Type B pancreatic cell (in vitro differentiated cells): Measurements from ENCODE around the gene TOPORS. TPM values are rescaled to one million over a fixed set of nuclear protein-coding genes. Genes with fewer than 3 reads are reported as not detected.

Experiments used
- DNase-seq: peaks from one replicate; pipeline ENCODE4 v3.0.0; 2021; ENCODE audit warnings: mixed read lengths; ENCODE audit not compliant: unreplicated experiment; ENCODE audit errors: extremely low spot score
- H3K27ac Mint-ChIP-seq: 2 replicates; pipeline ENCODE4 v1.8.0; 2021; ENCODE audit warnings: mild to moderate bottlenecking, mixed read lengths
- H3K27me3 Mint-ChIP-seq: 2 replicates; pipeline ENCODE4 v1.8.0; 2021; ENCODE audit warnings: mixed read lengths
- H3K36me3 Mint-ChIP-seq: 2 replicates; pipeline ENCODE4 v1.8.0; 2021; ENCODE audit warnings: mixed read lengths
- H3K4me1 Mint-ChIP-seq: one replicate; pipeline ENCODE4 v1.8.0; 2021; ENCODE audit warnings: mixed read lengths; ENCODE audit not compliant: unreplicated experiment
- H3K4me3 Mint-ChIP-seq: 2 replicates; pipeline ENCODE4 v1.8.0; 2021; ENCODE audit warnings: mild to moderate bottlenecking, mixed read lengths
- H3K9me3 Mint-ChIP-seq: 2 replicates; pipeline ENCODE4 v1.8.0; 2021; ENCODE audit warnings: mixed read lengths
- total RNA-seq: library from RNA; stranded (reverse); gene quantifications from 2 replicates; pipeline ENCODE4 v1.2.1, GENCODE V29; 2021; ENCODE audit warnings: low replicate concordance
- TF ChIP-seq, protein P1 (sequence below): fragments of 200-600 bp; sonication (generic); conservative IDR thresholded peaks from 2 replicates; pipeline ENCODE4 v1.5.0; 2021; ENCODE audit warnings: antibody characterized with exemption, mild to moderate bottlenecking

Gene TOPORS
- total RNA-seq, 1 donor from 2014 or later: 18.4 TPM

DNA sequence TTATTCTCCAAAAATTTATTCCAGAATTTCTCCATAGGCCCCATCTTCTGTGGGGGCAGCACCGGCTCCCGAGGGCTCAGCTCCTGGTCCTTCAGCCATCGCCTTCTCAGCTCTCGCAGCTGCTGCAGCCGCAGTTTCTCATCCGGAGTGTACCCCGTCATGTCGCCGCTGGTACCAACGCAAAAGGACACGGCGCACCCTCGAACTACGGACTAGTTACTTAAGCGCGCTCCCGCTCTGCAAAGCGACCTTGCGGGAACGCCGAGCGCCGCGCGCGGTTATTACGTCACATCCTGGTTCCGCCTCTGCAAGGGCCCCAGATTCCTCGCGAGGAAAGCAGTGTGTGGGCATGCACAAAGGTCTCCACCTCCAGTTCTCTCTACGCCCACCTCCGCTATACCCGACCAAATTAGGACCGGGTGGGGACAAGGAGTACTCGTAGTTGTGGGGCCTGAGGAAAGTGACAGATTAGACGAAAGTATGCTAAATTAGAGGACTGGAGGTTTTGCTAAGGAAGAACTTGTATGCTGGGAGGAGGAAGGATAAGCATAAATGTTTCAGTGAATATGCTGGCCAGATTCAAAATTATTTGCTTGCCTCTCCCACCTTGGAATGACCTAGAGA is 20.6 kb upstream of the TOPORS start, which contains the start of gene NDUFB6:
Gene NDUFB6 (minus strand): TSS at position 260 of the 624 bp plus-strand sequence. CDS start 99 bp downstream, at position 161.
- Mint-ChIP-seq H3K36me3 (peaks cover 6% of the 10 kb centered on the region), H3K4me1 (no peaks in the 10 kb centered on the region), H3K27me3 (peaks cover 17% of the 10 kb centered on the region), H3K4me3 (peak within 1 kb of the TSS; percentile 98), H3K9me3 (no peaks in the 10 kb centered on the region), H3K27ac (peak within 1 kb of the TSS; percentile 98)
- TF ChIP-seq, protein P1, sequence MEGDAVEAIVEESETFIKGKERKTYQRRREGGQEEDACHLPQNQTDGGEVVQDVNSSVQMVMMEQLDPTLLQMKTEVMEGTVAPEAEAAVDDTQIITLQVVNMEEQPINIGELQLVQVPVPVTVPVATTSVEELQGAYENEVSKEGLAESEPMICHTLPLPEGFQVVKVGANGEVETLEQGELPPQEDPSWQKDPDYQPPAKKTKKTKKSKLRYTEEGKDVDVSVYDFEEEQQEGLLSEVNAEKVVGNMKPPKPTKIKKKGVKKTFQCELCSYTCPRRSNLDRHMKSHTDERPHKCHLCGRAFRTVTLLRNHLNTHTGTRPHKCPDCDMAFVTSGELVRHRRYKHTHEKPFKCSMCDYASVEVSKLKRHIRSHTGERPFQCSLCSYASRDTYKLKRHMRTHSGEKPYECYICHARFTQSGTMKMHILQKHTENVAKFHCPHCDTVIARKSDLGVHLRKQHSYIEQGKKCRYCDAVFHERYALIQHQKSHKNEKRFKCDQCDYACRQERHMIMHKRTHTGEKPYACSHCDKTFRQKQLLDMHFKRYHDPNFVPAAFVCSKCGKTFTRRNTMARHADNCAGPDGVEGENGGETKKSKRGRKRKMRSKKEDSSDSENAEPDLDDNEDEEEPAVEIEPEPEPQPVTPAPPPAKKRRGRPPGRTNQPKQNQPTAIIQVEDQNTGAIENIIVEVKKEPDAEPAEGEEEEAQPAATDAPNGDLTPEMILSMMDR: no peak
- peak; percentile 94 for DNase-seq

DNA sequence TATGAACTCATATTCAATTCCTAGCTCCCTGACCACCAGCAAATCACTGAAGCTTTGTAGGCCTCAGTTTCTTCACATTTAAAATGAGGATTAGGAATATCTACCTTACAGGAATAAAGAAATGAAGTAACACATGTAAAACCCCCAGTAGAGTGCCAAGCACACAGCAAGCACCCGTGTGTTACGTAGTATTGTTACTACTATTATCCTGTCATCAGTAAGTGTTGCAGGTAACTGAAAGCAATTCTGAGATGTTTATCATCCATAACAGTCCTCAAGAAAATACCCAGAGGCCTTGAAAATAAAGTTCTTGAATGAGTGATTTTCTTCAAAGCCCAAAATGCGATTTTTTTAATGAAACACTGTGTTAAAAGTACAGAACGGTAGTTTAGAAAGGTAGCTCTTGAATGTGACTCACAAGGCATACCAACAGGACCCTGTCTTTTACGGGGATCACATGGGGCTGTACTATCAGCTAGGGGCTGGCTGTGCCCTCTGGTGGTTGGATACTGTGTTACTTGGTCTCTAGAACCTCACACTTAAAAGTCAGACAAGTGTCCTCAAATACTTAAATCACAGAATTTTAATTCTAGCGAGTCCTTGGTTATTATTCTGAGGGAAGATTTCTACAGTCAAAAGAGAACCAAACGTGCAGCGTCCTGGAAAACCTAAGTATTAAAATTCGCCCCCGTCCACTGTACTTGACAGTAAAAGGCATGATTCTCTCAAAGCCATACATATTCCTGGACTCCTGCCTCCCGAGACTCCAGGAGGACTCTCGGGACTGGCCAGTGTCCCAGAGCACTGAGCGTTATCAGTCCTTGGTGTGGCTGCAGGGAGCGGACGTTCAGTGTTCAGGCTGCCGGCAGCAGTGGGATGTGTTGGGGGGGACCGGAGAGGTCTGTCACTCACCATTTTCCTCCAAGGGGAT is 19.8 kb upstream of the TOPORS start:
- Mint-ChIP-seq H3K4me3 (peak overlapping the region; percentile 98), H3K27me3 (peaks cover 12% of the 10 kb centered on the region), H3K9me3 (no peaks in the 10 kb centered on the region), H3K36me3 (peaks cover 11% of the 10 kb centered on the region), H3K27ac (peak overlapping the region; percentile 98), H3K4me1 (no peaks in the 10 kb centered on the region)
- DNase-seq: no peak
- TF ChIP-seq, protein P1: peak; percentile 85

DNA sequence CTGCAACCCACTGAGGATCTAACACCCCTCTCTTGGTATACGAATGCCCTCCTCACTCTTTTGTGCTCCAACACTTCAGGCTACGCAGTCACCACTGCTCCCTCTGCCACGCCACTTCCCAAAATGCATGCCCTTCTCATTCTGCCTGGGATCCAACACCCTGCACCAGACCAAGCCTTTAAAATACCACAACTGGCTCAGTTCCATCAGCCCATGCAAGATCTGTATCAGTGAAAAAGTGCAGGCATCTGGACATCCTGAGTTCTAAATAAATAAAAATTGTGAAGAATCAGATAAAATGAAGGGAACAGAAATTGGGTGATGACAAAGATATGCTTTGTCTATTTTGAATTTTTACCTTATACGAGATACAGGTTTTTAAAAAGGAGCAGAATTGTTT is 17.9 kb upstream of the TOPORS start:
- H3K27ac Mint-ChIP-seq: no peak overlapping the region

DNA sequence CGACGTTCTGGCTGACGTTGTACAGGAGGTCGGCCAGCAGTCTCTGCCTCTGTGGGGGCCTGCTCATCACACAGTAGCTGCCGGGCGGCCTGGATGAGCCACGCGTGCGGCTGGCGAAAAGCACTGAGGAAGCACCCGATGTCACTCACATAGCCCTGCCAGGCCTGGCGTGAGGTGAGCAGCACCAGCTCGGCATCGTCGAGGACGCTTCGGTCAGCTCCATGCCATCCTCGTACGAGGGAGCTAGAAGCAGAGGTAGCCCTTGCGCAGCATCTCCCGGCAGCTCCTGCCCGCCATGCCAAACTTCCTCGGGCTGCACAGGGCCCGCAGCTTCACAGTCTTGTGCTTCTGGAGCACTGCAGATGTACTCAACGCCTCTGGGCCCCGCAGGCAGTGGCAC is 14.4 kb upstream of the TOPORS start:
- TF ChIP-seq, protein P1: no peak
- Mint-ChIP-seq H3K4me3 (no peak overlapping the region), H3K36me3 (peaks cover 19% of the 10 kb centered on the region), H3K9me3 (no peaks in the 10 kb centered on the region), H3K27ac (no peak overlapping the region), H3K27me3 (no peaks in the 10 kb centered on the region), H3K4me1 (no peaks in the 10 kb centered on the region)
- DNase-seq: no peak

More for the DNA sequence above, 17.9 kb upstream of the TOPORS start:
- DNase-seq: no peak
- Mint-ChIP-seq H3K4me3 (no peak overlapping the region), H3K27me3 (no peaks in the 10 kb centered on the region), H3K36me3 (peaks cover 16% of the 10 kb centered on the region), H3K9me3 (no peaks in the 10 kb centered on the region), H3K4me1 (no peaks in the 10 kb centered on the region)
- TF ChIP-seq, protein P1: no peak

DNA sequence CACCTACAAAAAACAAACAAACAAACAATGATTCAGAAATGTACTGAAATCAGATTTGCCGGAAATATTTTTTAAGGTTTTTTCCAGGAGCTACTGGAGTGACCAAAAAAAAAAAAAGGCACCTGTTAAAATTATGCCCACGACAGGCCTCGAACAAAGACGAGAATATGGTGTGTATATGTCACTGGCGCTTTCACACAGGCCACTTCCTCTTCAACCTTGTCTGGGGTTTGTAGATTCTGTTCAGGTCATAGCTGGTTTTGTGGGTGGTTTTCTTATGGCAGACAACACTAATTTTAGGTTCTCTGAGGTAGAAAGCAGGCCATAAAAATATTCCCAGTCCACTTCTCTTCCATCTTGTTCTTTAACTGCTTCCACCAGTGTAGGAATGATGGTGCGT is 13.6 kb upstream of the TOPORS start:
- no peaks in the 10 kb centered on the region for H3K27me3 Mint-ChIP-seq
- DNase-seq: no peak
- H3K4me3 Mint-ChIP-seq: no peak overlapping the region
- H3K27ac Mint-ChIP-seq: no peak overlapping the region
- TF ChIP-seq, protein P1: no peak
- no peaks in the 10 kb centered on the region for H3K4me1 Mint-ChIP-seq
- H3K36me3 Mint-ChIP-seq: peaks cover 22% of the 10 kb centered on the region
- no peaks in the 10 kb centered on the region for H3K9me3 Mint-ChIP-seq
